HL-60 (cell line): Measurements from ENCODE around the gene ZNF358.

Experiments
- CTCF ChIP-seq: IDR thresholded peaks from one replicate; pipeline ENCODE4 v1.5.1; 2011; ENCODE audit warnings: low read length, control low read depth, inconsistent platforms; ENCODE audit not compliant: insufficient read depth
- GABPA ChIP-seq: IDR thresholded peaks from 2 replicates; pipeline ENCODE4 v1.6.1; 2012; ENCODE audit warnings: low read depth
- POLR2AphosphoS5 ChIP-seq: IDR thresholded peaks from 2 replicates; pipeline ENCODE4 v1.6.1; 2012; ENCODE audit warnings: low read depth
- TF ChIP-seq, protein P1 (sequence below): IDR thresholded peaks from 2 replicates; pipeline ENCODE4 v1.6.1; 2012; ENCODE audit warnings: low read depth; ENCODE audit not compliant: insufficient replicate concordance

GRCh38 chr19:7561325-7561724, 45.4 kb downstream of the ZNF358 start:
- TF ChIP-seq POLR2AphosphoS5 (no peak), CTCF (no peak), GABPA (no peak)
- TF ChIP-seq, protein P1, sequence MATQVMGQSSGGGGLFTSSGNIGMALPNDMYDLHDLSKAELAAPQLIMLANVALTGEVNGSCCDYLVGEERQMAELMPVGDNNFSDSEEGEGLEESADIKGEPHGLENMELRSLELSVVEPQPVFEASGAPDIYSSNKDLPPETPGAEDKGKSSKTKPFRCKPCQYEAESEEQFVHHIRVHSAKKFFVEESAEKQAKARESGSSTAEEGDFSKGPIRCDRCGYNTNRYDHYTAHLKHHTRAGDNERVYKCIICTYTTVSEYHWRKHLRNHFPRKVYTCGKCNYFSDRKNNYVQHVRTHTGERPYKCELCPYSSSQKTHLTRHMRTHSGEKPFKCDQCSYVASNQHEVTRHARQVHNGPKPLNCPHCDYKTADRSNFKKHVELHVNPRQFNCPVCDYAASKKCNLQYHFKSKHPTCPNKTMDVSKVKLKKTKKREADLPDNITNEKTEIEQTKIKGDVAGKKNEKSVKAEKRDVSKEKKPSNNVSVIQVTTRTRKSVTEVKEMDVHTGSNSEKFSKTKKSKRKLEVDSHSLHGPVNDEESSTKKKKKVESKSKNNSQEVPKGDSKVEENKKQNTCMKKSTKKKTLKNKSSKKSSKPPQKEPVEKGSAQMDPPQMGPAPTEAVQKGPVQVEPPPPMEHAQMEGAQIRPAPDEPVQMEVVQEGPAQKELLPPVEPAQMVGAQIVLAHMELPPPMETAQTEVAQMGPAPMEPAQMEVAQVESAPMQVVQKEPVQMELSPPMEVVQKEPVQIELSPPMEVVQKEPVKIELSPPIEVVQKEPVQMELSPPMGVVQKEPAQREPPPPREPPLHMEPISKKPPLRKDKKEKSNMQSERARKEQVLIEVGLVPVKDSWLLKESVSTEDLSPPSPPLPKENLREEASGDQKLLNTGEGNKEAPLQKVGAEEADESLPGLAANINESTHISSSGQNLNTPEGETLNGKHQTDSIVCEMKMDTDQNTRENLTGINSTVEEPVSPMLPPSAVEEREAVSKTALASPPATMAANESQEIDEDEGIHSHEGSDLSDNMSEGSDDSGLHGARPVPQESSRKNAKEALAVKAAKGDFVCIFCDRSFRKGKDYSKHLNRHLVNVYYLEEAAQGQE: no peak
